Suprapubic skin (tissue), 3 donors: ENCODE measurements around the gene CGRRF1.

ENCODE experiments used
- EP300 ChIP-seq: sonication (generic); formaldehyde crosslinking; IDR thresholded peaks from one replicate; pipeline ENCODE4 v1.6.1; 2017; ENCODE audit warnings: antibody characterized with exemption
- POLR2A ChIP-seq, 2 donors: fragments of 450-650 bp; IDR thresholded peaks; one replicate each; pipeline ENCODE4 v1.6.1; 2017; ENCODE audit warnings: antibody characterized with exemption in 2 of 2, mild to moderate bottlenecking in 2 of 2, moderate library complexity in 2 of 2
- TF ChIP-seq, protein P1 (sequence below), 2 donors: fragments of 200-600 bp in 1 of 2; fragments of 450-650 bp in 1 of 2; sonication (generic) in 1 of 2; IDR thresholded peaks; one replicate each; pipeline ENCODE4 v1.5.1; 2016 to 2019; ENCODE audit warnings: antibody characterized with exemption in 2 of 2, mild to moderate bottlenecking in 1 of 2, moderate library complexity in 1 of 2

DNA sequence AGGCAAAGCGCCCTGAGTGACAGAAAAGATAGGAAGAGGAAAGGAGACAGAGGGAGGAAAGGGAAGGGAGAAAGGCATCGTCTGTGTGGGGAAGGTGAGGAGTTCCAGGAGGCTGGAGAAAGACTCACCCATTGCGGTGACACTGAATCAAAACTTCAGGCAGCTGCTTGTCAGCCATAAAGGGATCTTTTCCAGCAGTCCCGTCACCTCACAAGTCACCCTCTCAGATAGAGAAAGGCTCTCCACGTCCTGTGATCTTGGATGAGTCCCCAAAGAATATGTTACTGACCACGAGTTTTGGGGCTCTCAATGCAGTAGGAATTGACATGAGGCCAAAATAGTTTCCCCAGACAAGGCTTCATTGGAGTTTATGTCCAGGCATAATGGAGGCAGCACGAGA lies 11.1 kb upstream of the CGRRF1 start:
- TF ChIP-seq, protein P1, sequence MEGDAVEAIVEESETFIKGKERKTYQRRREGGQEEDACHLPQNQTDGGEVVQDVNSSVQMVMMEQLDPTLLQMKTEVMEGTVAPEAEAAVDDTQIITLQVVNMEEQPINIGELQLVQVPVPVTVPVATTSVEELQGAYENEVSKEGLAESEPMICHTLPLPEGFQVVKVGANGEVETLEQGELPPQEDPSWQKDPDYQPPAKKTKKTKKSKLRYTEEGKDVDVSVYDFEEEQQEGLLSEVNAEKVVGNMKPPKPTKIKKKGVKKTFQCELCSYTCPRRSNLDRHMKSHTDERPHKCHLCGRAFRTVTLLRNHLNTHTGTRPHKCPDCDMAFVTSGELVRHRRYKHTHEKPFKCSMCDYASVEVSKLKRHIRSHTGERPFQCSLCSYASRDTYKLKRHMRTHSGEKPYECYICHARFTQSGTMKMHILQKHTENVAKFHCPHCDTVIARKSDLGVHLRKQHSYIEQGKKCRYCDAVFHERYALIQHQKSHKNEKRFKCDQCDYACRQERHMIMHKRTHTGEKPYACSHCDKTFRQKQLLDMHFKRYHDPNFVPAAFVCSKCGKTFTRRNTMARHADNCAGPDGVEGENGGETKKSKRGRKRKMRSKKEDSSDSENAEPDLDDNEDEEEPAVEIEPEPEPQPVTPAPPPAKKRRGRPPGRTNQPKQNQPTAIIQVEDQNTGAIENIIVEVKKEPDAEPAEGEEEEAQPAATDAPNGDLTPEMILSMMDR (IDR thresholded peaks at IDR 0.05) = no peak
- TF ChIP-seq EP300 (no peak), POLR2A (IDR thresholded peaks at IDR 0.05) (no peak)
